Smooth muscle cell of bladder (primary cell): Measurements from ENCODE around the gene NPIPA5. TPM values are rescaled to one million over a fixed set of nuclear protein-coding genes. Genes with fewer than 3 reads are reported as not detected.

Experiments used
- total RNA-seq: library from RNA; depleted of rRNA; stranded (reverse); fragments of >200 nt; gene quantifications from 2 replicates; pipeline ENCODE4 v1.2.3, GENCODE V29; 2014

NPIPA5 gene
- 0.65 and 1.8 TPM in 2 replicates for total RNA-seq

GRCh38 chr16:15378194-15378593 is at the start of gene NPIPA5:
Gene NPIPA5, minus strand, starts transcription at chr16:15378294. Its CDS starts 0 bp downstream, at chr16:15378294.

DNA sequence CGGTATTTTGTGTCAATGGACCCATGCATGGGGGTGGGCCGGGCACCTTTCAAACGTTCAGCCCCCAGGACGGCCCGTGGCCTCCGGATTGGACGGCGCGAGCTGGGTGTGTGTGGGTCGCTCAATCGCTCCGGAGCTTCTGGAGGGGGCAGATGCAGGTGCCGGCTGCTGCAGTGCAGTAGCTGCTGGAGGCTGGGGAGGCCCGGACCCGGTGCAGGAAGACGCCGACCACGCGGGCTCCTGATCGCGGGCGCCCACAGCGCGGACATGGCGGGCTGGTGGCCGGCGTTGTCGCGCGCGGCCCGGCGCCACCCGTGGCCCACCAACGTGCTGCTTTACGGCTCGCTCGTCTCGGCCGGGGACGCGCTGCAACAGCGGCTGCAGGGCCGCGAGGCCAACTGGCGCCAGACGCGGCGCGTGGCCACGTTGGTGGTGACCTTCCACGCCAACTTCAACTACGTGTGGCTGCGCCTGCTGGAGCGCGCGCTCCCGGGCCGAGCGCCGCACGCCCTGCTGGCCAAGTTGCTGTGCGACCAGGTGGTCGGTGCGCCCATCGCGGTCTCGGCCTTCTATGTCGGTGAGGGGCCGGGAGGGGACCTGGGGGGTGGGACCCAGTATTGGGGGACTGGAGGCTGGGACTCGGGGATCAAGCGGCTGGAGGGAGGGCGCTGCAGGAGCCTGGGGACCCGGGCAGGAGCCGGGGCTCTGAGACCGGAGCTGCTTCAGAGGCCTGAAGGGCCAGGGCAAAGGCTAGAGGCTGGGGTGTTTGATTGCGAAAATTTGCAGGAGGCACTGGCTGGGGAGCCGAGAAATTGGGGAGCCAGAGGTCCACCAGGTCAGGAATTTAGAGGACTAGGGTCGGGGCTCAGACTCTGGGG is 17.8 kb upstream of the NPIPA5 start, which contains the start of gene MPV17L:
Gene MPV17L (plus strand): TSS at position 124 of the 878 bp plus-strand sequence. CDS start 144 bp downstream, at position 268.

Other genes with a start within 250 kb of the NPIPA5 start
- gene MPV17L, start 17.5 kb upstream of the NPIPA5 start, total RNA-seq, result 0.57 and 0.65 TPM in 2 replicates
- gene BMERB1, start 56.3 kb upstream of the NPIPA5 start, total RNA-seq, result 53.2 and 60.7 TPM in 2 replicates